HG03060 (cell line): ENCODE results near the gene C1orf21.
"Not testable (repeated sequence)": the region's sequence is repeated elsewhere in the genome, so short reads cannot be mapped to it uniquely, and the experiment has no call there.

ENCODE experiments used
- ATAC-seq: cut with Tn5 transposase; IDR thresholded peaks from one replicate; pipeline ENCODE4 v1.9.1; 2021; ENCODE audit warnings: low read depth, moderate number of reproducible peaks; ENCODE audit not compliant: unreplicated experiment

C1orf21 gene, protein sequence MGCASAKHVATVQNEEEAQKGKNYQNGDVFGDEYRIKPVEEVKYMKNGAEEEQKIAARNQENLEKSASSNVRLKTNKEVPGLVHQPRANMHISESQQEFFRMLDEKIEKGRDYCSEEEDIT

DNA sequence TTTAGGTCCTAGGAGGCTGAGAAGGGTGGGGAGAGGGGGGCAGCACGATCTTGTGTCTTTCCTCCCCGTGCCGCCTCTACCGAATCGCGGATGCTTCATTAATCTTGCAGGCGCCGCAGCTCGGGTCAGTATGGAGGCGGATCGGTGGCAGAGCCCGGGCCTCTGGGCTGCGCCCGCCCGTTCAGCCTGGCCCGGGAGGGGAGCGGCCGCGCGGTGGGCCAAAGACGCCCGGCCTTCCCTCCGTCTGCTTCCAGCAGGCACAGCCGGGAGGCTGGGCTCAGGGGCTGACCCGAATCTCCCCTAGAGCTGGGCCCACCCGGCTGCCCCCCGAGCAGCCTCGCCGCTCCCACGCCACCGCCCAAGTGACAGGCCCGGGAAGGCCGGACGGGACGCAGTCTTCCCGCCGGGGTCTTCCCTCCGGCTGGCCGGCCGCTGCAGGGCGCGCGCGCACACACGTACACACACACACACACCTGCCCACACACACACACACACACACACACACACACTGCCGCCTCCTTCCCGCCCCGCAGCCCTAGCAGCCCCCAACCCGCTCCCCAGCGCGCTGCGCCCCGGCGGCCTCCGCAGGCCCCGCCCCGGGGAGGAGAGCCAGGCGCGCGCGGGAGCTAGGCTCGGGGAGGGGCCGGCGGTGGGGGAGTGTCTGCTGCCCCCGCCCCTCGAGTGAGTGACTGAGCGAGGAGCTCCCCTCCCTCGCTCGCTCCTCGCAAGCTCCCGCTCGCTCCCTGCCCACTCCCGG is at the start of gene C1orf21:
TSS of gene C1orf21 (plus strand) at position 718 of the 757 bp plus-strand sequence. CDS start 90,481 bp downstream, outside the sequence.
- ATAC-seq = no peak

DNA sequence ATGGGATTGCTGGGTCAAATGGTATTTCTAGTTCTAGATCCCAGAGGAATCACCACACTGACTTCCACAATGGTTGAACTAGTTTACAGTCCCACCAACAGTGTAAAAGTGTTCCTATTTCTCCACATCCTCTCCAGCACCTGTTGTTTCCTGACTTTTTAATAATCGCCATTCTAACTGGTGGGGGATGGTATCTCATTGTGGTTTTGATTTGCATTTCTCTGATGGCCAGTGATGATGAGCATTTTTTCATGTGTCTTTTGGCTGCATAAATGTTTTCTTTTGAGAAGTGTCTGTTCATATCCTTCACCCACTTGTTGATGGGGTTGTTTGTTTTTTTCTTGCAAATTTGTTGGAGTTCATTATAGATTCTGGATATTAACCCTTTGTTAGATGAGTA is 49.0 kb upstream of the C1orf21 start:
- ATAC-seq = not testable (repeated sequence)

DNA sequence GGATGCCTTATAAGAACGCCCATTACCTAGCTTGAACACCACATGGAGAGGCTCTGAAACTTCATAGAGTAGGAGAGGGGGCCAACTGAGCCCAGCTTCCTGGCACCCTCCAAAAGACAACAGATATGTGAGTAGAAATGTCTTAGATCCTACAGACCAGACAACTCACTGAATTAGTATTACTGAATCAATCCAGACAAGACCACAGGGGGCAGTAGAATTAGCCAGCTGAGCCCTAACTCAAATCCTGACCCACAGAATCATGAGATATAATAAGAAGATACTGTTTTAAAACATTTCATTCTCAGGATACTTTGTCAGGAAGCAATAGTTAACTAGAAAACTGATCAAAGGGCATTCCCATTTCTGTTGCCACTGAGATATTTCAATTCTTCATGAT is 45.8 kb upstream of the C1orf21 start:
- ATAC-seq = no peak

- ATAC-seq = no peak
These were observed 36.3 kb upstream of the C1orf21 start for GRCh38 chr1:184350573-184350972.

- no peak for ATAC-seq
These were observed 35.3 kb upstream of the C1orf21 start for GRCh38 chr1:184351416-184351975.

DNA sequence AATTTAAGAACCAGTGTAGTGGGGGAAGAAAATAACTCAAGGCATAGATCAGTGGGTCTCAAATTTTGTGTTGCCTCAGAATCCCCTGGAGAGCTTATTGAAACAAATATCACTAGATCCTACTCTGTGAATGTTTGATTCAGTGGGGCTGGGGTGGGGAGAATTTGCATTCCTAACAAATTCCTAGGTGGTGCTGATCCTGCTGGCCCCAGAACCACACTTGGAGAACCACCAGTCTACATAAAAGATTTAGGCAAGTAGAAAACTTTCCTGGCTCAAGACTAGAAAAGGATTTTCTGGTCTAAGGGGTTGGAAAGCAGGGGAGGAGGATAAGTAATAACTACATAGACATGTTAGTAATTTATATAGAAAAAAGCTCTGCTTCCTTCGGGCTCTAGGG is 34.1 kb upstream of the C1orf21 start:
- no peak for ATAC-seq

GRCh38 chr1:184354719-184355118 is 32.1 kb upstream of the C1orf21 start:
- ATAC-seq = no peak

DNA sequence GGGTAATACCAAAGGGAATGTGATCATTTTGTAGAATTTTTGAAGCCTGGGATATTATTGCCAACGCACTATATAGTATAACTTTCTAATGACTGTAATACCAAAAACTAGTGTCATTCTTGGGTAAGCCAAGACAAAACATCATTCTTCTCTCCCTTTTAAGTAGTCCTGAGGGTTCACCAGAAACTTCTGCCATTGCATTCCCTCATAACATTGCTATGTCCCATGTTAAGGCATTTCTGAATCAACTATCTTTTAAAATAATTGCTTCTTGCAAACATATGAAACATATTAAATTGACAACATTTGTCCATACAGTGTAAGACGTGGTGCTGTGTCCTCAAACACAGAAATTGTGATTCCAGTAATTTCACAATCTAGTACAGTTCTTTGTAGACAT is 29.9 kb upstream of the C1orf21 start:
- ATAC-seq = no peak

GRCh38 chr1:184358256-184358655 is 28.6 kb upstream of the C1orf21 start:
- no peak for ATAC-seq

GRCh38 chr1:184359909-184360308 is 26.9 kb upstream of the C1orf21 start:
- no peak for ATAC-seq

DNA sequence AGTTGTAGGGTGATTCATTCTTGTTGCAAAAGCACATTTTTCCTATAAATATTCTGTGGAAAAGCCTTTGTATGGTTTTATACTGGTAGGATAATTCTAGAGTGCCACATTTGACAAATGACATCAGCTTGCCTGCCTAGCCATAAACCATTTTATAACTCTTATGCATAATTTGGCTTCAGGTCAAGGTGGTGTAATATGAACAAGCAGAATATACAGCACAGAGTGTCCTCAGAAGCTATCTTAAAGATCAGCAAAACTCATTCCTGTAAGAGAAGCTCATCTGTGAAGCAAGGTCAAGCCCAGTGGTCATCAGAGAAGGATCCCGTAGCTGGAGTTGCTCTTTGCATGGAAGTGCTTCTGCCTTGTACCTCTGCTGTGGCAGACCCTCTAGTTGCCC is 24.0 kb upstream of the C1orf21 start:
- no peak for ATAC-seq

DNA sequence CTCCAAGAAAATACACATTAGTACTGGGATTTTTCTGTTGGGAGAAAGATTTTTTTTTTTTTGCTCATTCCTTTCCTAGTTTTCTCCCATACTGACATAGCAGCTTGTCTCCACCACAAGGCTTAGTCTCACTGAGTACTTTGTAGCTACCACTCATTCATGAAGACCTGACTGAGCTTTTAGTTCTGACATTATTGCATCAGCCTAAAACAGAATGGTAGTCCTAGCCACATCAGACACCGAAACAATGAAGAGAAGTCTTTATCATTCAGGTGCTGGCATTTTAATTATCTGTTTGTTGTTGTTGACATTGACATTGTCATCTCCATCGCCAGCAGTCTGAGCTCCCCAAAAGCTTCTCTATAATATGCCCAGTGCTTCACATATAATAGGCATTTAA is 21.1 kb upstream of the C1orf21 start:
- no peak for ATAC-seq

- no peak for ATAC-seq
These were observed 19.8 kb upstream of the C1orf21 start for GRCh38 chr1:184366997-184367396.

- ATAC-seq = no peak
These were observed 19.3 kb upstream of the C1orf21 start for GRCh38 chr1:184367427-184368038.

DNA sequence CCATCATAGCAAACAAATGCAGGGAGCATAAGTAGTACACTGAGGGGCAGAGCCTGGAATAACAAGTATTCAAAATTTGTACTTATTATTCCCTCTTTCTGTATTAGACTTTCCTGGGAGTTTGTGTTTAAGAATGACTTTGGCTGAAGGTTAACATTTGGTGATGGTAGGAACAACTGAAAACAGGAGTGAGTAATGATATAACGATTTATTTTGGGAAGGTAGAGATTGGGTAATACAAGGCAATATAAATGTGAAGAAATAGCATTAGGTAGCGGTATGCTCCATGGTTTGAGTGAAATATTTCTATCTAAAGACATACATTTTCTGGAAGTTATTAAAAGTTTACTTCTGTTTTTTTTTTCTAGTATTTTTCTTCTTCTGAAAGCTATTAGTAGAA is 18.5 kb upstream of the C1orf21 start:
- no peak for ATAC-seq

- ATAC-seq = no peak
These were observed 16.0 kb upstream of the C1orf21 start for GRCh38 chr1:184370850-184371249.

DNA sequence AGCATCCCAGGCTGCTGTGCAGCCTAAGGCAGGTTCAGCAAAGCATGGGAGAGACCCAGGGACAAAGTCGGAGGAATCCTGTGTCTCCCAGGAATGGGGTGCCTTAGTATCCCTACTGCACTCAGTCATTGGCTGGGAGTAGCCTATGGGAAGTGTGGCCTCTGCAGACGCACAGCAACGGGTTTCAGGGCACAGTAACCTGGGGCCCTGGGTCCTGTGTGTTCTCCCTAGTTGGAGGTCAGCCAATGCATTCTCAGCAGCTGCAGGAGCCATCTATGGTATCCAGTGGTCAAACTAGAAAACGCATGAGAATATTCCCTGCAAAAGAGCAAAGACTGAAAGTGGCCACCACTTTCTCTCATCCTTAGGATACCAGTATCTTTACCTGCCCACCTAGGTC is 13.7 kb upstream of the C1orf21 start:
- no peak for ATAC-seq

- ATAC-seq = no peak
These were observed 10.5 kb upstream of the C1orf21 start for GRCh38 chr1:184376369-184376768.

DNA sequence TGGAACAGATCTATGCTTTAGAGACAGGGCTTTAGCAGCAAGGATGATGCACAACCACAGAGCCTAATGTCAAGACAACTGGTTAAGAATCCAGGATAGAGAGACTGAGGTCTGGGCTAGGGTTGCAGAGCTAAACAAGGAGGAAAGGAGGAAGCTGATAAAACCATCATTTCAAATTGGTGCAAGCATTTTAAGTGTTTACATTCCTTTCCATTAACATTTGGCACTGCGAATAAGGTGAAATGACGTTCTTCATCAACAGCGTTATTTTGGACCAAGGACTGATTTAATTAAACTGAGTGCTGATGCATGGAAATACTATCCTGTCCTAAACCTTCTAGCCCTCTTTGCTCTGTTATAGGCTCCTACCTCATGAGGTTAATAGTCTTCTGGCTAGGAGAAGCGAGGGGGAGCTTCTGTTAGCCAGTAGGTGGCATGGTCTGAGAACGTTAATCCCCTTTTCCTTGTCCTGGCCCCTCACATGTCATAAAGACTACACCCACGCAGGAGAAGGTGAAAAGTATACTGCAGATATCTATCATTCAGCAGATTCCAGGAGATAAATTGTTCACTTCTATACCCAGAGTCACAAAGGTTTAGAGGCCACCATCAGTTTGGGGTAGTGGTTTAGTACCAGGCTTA is 7.6 kb upstream of the C1orf21 start:
- no peak for ATAC-seq

- ATAC-seq = no peak
These were observed 6.4 kb upstream of the C1orf21 start for GRCh38 chr1:184380468-184380867.

- ATAC-seq = no peak
These were observed 3.0 kb upstream of the C1orf21 start for GRCh38 chr1:184383772-184384323.
